Dendritic cell treated with granulocyte-macrophage colony-stimulating factor and Interleukin-4, amounts not matched to agents 40 ng/mL and 50 ng/mL, for 4 days (primary cell): Measurements from ENCODE around the gene PYY.
"Not testable (repeated sequence)": the region's sequence is repeated elsewhere in the genome, so short reads cannot be mapped to it uniquely, and the experiment has no call there.

Experiments used
- H3K27ac Mint-ChIP-seq: one replicate; pipeline ENCODE4 v1.8.0; 2022; ENCODE audit warnings: mild to moderate bottlenecking, mixed read lengths
- H3K27me3 Mint-ChIP-seq: one replicate; pipeline ENCODE4 v1.8.0; 2022; ENCODE audit warnings: mild to moderate bottlenecking, mixed read lengths
- H3K36me3 Mint-ChIP-seq: one replicate; pipeline ENCODE4 v1.8.0; 2022; ENCODE audit warnings: low read depth, mixed read lengths
- H3K4me1 Mint-ChIP-seq: one replicate; pipeline ENCODE4 v1.8.0; 2022; ENCODE audit warnings: low read depth, mixed read lengths
- H3K4me3 Mint-ChIP-seq: one replicate; pipeline ENCODE4 v1.8.0; 2022; ENCODE audit warnings: mild to moderate bottlenecking, moderate library complexity, mixed read lengths
- H3K9me3 Mint-ChIP-seq: one replicate; pipeline ENCODE4 v1.8.0; 2022; ENCODE audit warnings: mixed read lengths
- intact Hi-C: fragments of 100-400 bp; cut with micrococcal nuclease; formaldehyde crosslinking; loops from one replicate; pipeline ENCODE4 v1.15.0; 2022

PYY gene

GRCh38 chr17:43986225-43986981 lies 32.7 kb upstream of the PYY start:
- intact Hi-C loops, result no loop called here

GRCh38 chr17:43984521-43984920 lies 30.8 kb upstream of the PYY start:
- Mint-ChIP-seq H3K4me1 (no peaks in the 10 kb centered on the region), H3K27me3 (peaks cover 71% of the 10 kb centered on the region), H3K36me3 (no peaks in the 10 kb centered on the region), H3K9me3 (no peaks in the 10 kb centered on the region), H3K4me3 (no peak overlapping the region), H3K27ac (no peak overlapping the region)
- intact Hi-C loops, result no loop called here

More at GRCh38 chr17:43986225-43986981, 32.7 kb upstream of the PYY start:
- H3K4me1 Mint-ChIP-seq, result no peaks in the 10 kb centered on the region
- H3K27me3 Mint-ChIP-seq, result peaks cover 68% of the 10 kb centered on the region
- H3K36me3 Mint-ChIP-seq, result no peaks in the 10 kb centered on the region
- no peaks in the 10 kb centered on the region for H3K9me3 Mint-ChIP-seq
- H3K4me3 Mint-ChIP-seq, result no peak overlapping the region
- H3K27ac Mint-ChIP-seq, result no peak overlapping the region

- no peaks in the 10 kb centered on the region for H3K4me1 Mint-ChIP-seq
- H3K4me3 Mint-ChIP-seq, result no peak overlapping the region
- no peaks in the 10 kb centered on the region for H3K36me3 Mint-ChIP-seq
- H3K27ac Mint-ChIP-seq, result no peak overlapping the region
- H3K27me3 Mint-ChIP-seq, result peaks cover 72% of the 10 kb centered on the region
- no peaks in the 10 kb centered on the region for H3K9me3 Mint-ChIP-seq
- intact Hi-C loops, result no loop called here
Measured at GRCh38 chr17:43983515-43984411, 30.0 kb upstream of the PYY start.

GRCh38 chr17:43983196-43983514 lies 29.4 kb upstream of the PYY start:
- H3K4me1 Mint-ChIP-seq, result no peaks in the 10 kb centered on the region
- H3K27me3 Mint-ChIP-seq, result peaks cover 74% of the 10 kb centered on the region
- H3K9me3 Mint-ChIP-seq, result no peaks in the 10 kb centered on the region
- no peak overlapping the region for H3K4me3 Mint-ChIP-seq
- intact Hi-C loops, result no loop called here
- no peaks in the 10 kb centered on the region for H3K36me3 Mint-ChIP-seq
- no peak overlapping the region for H3K27ac Mint-ChIP-seq

- no peaks in the 10 kb centered on the region for H3K4me1 Mint-ChIP-seq
- no peak overlapping the region for H3K4me3 Mint-ChIP-seq
- H3K9me3 Mint-ChIP-seq, result no peaks in the 10 kb centered on the region
- peaks cover 72% of the 10 kb centered on the region for H3K27me3 Mint-ChIP-seq
- intact Hi-C loops, result no loop called here
- no peak overlapping the region for H3K27ac Mint-ChIP-seq
- H3K36me3 Mint-ChIP-seq, result no peaks in the 10 kb centered on the region
Measured at GRCh38 chr17:43982171-43982570, 28.4 kb upstream of the PYY start.

GRCh38 chr17:43979671-43980070 lies 25.9 kb upstream of the PYY start:
- H3K36me3 Mint-ChIP-seq, result no peaks in the 10 kb centered on the region
- H3K4me1 Mint-ChIP-seq, result no peaks in the 10 kb centered on the region
- no peaks in the 10 kb centered on the region for H3K9me3 Mint-ChIP-seq
- H3K27me3 Mint-ChIP-seq, result peaks cover 57% of the 10 kb centered on the region
- no peak overlapping the region for H3K27ac Mint-ChIP-seq
- intact Hi-C loops, result no loop called here
- H3K4me3 Mint-ChIP-seq, result no peak overlapping the region

- H3K36me3 Mint-ChIP-seq, result no peaks in the 10 kb centered on the region
- H3K4me1 Mint-ChIP-seq, result no peaks in the 10 kb centered on the region
- H3K27ac Mint-ChIP-seq, result no peak overlapping the region
- no peaks in the 10 kb centered on the region for H3K9me3 Mint-ChIP-seq
- intact Hi-C loops, result no loop called here
- H3K4me3 Mint-ChIP-seq, result no peak overlapping the region
- H3K27me3 Mint-ChIP-seq, result peaks cover 55% of the 10 kb centered on the region
Measured at GRCh38 chr17:43979011-43979410, 25.3 kb upstream of the PYY start.

- H3K27me3 Mint-ChIP-seq, result peaks cover 47% of the 10 kb centered on the region
- no peaks in the 10 kb centered on the region for H3K9me3 Mint-ChIP-seq
Measured at GRCh38 chr17:43978078-43978477, 24.3 kb upstream of the PYY start.

GRCh38 chr17:43976963-43977837 lies 23.5 kb upstream of the PYY start:
- peaks cover 39% of the 10 kb centered on the region for H3K27me3 Mint-ChIP-seq
- no peak overlapping the region for H3K4me3 Mint-ChIP-seq
- intact Hi-C loops, result no loop called here
- no peaks in the 10 kb centered on the region for H3K9me3 Mint-ChIP-seq
- no peaks in the 10 kb centered on the region for H3K4me1 Mint-ChIP-seq
- H3K27ac Mint-ChIP-seq, result no peak overlapping the region
- H3K36me3 Mint-ChIP-seq, result no peaks in the 10 kb centered on the region

More at GRCh38 chr17:43978078-43978477, 24.3 kb upstream of the PYY start:
- intact Hi-C loops, result no loop called here
- Mint-ChIP-seq H3K36me3 (no peaks in the 10 kb centered on the region), H3K4me3 (no peak overlapping the region), H3K27ac (no peak overlapping the region), H3K4me1 (no peaks in the 10 kb centered on the region)

GRCh38 chr17:43975898-43976297 lies 22.2 kb upstream of the PYY start:
- Mint-ChIP-seq H3K27me3 (peaks cover 31% of the 10 kb centered on the region), H3K4me1 (no peaks in the 10 kb centered on the region), H3K27ac (no peak overlapping the region), H3K36me3 (no peaks in the 10 kb centered on the region), H3K9me3 (no peaks in the 10 kb centered on the region), H3K4me3 (no peak overlapping the region)
- intact Hi-C loops, result no loop called here

GRCh38 chr17:43974382-43975266 lies 20.9 kb upstream of the PYY start:
- intact Hi-C loops, result no loop called here
- Mint-ChIP-seq H3K9me3 (no peaks in the 10 kb centered on the region), H3K4me3 (no peak overlapping the region), H3K4me1 (no peaks in the 10 kb centered on the region), H3K27ac (no peak overlapping the region), H3K36me3 (no peaks in the 10 kb centered on the region), H3K27me3 (peaks cover 23% of the 10 kb centered on the region)

- H3K4me3 Mint-ChIP-seq, H3K4me1 Mint-ChIP-seq, H3K27ac Mint-ChIP-seq, H3K36me3 Mint-ChIP-seq, H3K9me3 Mint-ChIP-seq, intact Hi-C loops: not testable (repeated sequence)
- H3K27me3 Mint-ChIP-seq, result peaks cover 19% of the 10 kb centered on the region
Measured at GRCh38 chr17:43972444-43973212, 18.9 kb upstream of the PYY start.
